HG02571 (cell line): ENCODE results near the gene PRPF31.
"Not testable (repeated sequence)": the region's sequence is repeated elsewhere in the genome, so short reads cannot be mapped to it uniquely, and the experiment has no call there.

Experiments
- ATAC-seq: cut with Tn5 transposase; IDR thresholded peaks from one replicate; pipeline ENCODE4 v1.9.1; 2021; ENCODE audit warnings: mild to moderate bottlenecking, moderate library complexity; ENCODE audit not compliant: unreplicated experiment

The PRPF31 gene

DNA sequence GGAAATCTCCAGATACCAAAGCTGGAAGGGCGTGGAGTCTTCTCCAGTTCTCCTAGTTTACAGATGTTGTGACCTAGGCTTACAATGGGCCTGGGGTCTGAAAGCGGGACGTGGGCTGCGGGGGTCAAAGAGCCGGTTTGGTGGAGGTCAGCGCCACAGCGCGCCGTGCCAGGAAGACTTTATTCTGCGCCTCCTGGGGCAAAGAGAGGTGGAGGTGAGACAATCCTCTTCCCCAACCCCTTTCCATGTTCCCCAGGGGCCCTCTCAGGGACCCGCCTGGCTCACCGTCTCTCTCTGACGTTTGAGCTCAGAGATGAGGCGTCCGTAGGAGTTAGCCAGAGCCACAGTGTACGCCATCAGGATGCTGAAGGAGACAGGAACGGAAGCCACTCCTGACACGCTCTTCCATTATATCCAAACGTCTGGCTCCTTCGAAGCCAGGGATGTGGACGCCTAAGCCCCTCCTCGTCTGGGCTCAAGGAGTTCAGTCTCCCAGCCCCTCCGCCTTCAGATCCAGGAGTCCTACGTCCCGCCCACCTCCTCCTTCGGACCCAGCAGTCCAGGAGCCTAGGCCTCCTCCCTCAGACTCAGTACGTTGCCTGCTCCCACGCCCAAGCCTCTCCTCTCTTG, 44.7 kb downstream of the PRPF31 start:
- no peak for ATAC-seq

DNA sequence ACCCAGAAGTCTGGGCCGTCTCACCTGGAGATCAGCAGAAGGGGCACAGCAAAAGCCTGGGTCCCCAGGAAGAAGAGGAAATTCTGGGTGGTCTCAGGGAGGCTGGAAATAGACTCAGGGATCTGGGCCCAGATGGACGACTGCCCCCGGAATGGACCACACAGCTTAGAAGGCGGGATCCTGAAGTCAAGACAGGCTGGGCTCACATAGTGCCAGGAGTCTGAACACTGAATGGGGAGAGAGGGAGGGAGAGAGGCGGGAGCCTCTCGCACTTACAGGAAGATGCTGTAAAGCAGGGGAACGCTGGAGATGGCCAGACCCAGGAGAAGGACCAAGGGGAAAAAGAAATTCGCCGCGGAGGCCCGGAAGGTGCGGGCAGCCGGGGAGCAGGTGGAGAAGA, 45.3 kb downstream of the PRPF31 start:
- ATAC-seq = no peak

DNA sequence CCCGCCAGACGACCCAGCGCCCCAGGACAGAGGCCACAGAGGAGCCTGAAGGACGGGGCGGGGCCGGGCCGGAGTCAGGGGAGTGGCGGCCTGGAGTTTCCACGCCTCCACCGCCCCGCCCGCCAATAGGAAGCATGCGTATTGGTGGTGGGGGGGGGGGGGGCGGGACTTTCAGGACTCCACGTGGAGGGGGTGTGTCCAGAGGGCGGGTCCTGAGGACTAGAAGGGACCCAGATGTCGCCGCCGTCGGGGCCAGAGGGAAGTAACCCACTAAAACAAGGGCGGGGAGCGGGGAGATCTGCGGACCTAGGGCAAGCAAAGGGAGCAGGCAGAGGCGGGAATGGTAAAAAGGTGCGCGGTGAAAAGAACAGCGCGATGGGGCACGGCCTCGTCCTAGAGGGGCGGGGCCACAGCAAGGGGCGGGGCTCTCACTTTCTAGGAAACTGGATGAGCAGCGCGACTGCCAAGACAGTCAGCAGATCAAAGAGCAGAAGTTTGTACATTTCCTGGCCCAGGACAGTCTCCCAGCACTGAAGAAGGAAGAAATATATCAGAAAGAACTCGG, 46.8 kb downstream of the PRPF31 start:
- no peak for ATAC-seq

DNA sequence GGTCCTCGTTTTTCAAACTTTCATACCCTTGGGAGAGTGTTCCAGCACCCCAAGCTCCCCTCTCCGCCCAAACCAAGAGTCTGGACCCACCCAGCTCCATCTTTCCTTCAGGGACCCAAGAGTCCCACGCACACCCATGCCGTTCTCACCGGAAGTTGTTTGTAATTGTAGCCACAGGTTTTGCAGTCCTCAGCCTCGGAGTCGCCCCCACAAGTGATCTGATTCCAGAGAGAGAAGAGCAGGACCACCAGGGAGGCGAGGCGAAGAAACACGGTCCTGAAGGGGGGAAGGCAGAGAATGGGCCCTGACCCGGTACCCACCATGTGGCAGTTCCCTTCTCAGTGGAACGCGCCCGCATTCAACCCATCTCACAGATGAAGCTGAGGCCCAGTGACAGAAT, 47.3 kb downstream of the PRPF31 start:
- ATAC-seq = no peak

DNA sequence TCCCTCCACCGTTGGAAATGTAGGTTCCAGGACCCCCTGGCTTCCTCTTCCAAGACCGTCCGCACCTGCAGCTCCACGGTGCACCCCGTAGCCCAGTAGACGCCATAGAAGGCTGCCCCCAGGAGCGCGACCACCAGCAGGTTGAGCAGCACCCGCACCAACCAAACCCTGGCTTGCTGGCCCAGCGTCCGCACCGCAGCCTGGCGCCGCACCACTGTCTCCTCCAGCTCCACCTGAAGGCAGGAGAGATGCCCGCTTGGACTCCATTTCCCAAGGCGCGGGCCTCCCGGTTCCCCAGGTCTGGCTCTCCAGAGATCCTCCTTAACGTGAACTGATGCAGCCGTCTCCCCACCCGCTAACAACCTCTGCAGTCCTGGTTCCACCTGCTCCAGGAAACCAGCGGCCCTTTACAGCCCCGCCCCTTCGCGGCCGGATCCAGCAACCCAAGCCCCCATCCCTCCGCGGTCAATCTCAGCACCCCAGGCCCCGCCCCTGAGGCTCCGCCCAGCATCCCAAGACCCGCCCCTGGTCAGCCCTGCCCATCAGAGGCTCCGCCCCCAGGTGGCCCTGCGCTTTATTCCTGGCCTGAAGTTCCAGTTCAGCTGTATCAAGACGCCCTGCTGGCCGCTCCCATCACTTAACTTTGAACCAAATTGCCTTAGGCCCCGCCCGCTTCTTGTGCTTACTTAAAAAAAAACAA, 49.0 kb downstream of the PRPF31 start:
- no peak for ATAC-seq

DNA sequence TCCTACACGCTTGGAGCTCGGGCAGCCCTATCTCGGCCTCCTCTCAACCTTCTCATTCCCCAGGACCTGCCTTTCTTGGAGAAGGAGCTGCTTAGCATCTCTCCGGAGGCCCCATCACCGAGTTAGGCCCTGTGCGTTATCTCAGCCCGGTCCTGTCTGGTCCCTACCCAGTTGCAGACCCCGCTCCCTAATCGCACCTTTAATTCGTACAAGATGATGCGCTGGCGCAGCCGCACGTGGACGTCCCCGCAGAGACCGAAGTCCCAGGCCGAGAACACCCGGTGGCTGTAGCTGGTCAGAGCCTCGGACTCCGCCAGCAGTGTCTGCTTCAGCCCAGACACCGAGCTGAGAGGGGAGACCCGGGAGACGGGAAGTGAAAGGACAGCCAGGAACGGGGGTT, 49.7 kb downstream of the PRPF31 start:
- ATAC-seq = no peak

DNA sequence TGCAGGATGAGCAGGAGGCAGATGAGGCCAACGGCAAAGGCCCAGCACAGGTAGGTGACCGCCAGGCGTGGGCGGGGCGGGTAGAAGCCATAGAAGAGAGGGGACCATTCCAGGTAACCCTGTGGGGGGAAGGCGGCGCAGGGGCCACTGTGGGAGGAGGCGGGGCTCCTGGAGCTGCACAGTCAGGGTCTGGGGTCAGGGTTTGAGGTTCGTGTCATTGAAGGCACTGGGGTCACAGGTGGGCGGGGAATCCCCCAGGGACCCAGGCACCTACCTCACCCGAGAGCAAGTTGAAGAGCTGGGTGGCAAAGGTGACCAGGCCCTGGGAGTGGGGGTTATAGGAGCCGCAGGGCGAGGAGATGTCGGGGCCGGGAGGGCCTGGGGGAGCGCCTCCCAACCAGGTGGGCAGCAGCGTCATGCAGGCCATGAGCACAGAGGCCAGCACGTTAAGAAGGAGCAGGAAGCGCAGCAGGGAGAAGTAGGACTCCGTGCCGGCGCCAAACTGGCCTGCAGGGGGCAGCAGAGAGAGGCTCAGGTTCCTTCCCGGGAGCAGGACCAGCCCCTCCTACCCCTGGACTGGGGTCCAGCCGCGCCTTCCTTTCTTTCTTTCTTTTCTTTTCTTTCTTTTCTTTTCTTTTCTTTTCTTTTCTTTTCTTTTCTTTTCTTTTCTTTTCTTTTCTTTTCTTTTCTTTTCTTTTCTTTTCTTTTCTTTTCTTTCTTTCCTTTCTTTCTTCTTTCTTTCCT, 52.8 kb downstream of the PRPF31 start:
- ATAC-seq = no peak

DNA sequence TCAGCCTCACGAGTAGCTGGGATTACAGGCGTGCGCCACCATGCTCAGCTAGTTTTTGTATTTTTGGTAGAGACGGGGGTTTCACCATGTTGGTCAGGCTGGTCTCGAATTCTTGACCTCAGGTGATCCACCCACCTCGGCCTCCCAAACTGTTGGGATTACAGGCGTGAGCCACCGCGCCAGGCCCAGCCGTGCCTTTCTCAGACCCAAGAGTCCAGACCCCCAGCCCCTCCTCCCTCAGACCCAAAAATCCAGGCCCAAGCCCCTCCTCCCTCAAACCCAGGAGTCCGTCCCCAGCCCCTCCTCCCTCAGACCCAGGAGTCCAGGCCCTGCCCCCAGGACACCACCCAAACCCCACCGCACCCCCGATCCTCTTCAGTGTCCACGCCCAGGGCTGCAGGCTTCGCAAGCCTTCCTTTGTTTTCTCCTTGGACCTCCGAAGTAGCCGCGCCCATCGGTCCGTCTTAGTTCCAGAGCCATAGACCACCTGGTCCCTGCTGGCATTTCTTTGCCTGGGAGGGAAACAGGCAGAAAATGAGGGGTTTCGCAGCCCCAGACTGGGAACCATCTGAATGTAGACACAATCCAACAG, 53.7 kb downstream of the PRPF31 start:
- no peak for ATAC-seq

DNA sequence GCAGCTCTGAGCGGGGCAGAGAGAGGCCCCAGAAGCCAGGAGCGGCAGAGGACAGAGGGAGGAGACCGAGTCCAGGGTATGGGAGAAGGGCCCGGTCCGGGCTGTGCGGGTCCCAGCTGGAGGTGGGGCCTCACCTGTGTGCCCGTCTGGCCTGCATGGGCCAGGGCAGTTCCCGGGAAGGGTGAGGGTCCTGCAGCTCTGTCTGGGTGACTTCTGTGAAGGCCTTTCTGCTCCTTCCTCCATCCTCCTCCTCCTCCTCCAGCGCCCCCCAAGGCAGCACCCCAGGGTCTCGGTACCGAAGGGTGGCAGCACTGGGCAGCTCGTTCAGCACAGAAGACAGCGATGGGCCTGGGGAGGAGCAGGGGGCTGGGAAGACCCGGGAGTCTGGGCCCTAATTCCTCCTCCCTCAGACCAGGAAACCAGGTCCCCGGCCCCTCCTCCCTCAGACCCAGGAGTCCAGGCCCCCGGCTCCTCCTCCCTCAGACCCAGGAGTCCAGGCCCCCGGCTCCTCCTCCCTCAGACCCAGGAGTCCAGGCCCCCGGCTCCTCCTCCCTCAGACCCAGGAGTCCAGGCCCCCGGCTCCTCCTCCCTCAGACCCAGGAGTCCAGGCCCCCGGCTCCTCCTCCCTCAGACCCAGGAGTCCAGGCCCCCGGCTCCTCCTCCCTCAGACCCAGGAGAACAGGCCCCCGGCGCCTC, 56.3 kb downstream of the PRPF31 start:
- ATAC-seq = not testable (repeated sequence)

DNA sequence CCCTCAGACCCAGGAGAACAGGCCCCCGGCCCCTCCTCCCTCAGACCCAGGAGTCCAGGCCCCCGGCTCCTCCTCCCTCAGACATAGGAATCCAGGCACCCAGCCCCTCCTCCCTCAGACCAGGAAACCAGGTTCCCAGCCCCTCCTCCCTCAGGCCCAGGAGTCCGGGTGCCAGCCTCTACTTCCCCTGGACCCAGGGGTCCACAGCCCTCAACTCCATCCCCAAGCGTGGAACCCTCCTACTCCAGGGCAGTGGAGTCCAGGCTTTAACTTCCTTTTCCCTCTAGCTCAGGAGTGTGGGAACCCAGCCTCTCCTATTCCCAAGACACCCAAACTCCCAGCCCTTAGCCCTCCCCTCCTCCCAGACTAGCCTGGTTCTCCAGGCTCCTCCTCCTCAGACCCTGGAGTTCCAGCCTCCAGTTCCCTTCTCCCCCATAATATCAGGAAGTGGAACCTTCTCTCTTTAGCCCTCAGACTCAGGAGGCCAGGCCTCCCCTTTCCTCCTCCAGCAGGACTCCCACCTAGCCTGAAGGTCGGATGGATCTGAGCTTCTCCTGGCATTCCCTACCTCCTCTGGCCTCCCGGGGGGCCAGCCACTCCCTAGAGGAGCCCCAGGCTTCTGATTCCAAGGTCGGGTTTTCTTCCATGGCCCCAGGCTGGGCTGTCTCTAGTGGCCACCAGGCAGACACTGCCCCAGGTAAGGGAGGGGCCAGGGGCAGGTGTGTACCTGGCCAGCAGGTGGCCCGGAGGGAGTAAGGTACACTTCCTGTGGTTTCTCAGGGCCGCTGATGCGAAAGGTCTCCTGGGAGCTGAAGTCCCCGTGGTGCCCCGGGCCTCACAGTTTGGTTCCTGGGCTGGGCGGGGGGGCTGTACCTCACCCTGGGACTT, 57.2 kb downstream of the PRPF31 start, which contains the start of gene TMC4:
TSS of gene TMC4 (minus strand) at position 690 of the 888 bp plus-strand sequence. CDS start at position 647, 43 bp downstream.
- ATAC-seq = no peak

DNA sequence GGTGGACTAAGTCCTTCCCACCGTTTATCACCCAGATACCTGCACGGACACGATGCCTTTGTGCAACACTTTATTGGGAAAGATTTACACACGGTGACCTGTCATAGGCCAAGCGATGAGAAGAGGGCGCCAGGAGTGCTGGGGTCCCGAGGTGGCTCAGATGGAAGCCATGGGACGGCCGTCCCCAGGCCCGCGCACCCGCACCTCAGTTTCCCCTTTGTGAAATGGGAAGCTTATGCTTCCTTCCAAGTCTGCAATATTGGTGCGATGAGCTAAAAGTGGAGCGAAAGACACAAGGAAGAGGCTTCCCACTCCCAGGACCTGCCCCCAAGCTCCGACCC, 57.8 kb downstream of the PRPF31 start:
- no peak for ATAC-seq

DNA sequence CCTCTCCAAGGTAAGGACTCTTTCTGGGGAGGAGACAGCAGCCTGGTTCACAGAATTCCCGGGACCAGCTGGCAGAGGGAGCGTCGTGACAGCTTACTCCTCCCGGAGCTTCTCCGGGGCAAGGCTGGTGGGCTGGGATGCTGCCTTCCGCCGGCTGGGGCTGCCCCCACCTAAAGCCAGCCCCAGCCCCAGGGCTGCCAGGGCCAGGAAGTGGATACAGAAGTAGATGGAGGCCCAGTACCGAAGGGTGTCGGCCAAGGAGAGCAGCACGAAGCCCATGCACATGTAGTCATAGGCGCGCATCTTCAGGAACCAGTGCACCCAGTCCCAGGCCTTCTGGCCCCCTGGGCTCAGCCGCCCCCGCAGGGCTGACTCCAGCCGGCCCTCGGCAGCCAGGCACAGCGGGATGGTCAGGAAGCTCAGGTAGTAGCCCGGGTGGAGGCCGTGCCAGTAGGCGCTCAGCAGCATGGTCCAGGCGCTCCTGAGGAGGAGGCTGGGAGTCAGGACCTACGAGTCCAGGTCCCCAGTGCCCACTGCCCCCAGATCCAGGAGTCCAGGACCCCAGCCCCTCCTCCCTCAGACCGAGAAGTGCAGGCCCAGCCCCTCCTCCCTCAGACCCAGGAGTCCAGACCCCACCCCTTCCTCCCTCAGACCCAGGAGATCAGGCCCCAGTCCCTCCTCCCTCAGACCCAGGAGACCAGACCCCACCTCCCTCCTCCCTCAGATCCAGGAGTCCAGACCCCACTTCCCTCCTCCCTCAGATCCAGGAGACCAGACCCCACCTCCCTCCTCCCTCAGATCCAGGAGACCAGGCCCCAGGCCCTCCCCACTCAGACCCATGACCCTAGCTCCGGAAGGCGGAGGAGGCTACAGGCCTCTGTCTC, 58.6 kb downstream of the PRPF31 start:
- no peak for ATAC-seq

DNA sequence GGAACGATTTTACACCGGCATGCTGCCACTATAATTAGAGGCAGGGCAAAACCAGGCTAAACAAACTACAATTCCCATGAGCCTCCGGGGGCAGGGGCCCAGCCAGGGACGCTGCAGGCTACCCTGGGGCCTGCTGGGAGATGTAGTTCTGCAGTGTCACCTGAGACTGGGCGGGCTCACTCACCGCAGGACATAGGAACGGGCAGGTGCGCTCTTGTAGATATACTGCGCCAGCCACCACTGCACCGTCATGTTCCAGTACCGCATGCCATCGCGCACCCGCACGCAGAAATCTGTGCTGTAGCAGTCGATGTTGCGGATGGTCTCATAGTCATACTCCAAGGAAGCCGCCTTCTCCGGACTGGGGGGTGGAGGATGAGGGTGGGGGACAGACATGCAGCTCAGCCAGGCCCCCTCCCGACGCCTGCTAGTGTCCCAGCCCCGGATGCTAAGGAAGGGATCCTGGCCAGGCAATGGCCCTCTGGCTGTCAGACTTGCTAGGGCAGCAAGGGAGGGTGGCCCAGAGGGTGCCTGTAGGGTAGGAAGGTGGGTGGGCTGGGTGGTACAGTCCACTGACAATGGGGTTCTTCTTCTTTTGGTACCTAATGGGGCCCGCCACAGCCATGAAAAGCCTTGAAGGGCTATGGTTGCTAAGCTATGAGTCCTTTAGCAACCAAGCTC, 63.2 kb downstream of the PRPF31 start:
- no peak for ATAC-seq

DNA sequence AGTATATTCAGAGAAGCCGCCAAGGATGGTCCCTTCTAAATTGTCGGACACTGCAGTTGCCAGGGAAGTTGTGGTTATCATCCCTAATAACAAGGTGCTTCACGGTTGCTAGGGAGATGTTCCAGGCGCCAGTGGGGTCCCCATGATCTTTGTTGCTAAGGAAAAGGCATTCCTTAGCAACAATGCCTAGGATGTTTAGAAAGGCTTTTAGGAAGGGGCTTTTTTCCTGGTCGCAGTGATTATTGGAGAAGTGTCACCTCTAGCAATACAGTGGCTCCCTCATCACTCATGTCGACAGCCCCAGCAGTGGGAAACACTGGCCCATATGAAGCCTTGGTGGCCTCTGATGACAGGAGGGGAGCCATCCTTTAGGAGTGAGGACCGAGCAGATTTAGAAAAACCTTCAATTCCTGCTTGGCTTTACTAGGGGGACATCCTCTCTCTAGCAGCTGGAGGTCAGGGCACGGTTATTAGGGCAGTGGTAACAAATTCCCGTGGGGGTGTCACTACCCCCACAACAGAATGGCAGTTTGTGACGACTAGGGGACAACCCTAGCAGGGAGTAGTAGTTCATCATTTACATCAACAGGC, 63.8 kb downstream of the PRPF31 start:
- no peak for ATAC-seq

DNA sequence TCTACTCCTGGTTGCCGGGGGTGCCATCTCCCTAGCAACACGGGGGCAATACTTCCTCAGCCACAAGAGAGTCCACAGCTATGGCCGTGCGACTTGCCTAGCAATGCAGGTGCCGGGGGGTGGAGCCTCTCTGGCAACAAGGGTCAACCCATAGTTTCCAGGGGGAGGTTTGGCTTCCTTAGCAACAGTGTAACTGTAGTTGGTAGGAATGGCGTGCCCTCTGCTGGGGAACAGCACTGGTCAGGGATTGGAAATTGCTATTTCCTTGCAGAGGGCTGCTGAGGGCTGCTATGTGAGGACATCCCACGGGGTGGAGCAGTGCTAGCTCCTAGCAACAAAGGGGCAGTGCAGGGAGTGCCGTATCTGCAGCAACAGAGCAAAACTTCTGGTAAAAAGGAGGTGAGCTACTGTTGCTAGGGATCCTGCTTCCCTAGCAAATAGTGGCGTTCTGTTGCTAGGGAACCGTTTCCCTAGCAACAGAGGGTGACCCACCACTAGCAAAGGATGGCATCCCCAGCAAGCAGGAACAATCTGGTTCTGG, 64.4 kb downstream of the PRPF31 start:
- no peak for ATAC-seq

DNA sequence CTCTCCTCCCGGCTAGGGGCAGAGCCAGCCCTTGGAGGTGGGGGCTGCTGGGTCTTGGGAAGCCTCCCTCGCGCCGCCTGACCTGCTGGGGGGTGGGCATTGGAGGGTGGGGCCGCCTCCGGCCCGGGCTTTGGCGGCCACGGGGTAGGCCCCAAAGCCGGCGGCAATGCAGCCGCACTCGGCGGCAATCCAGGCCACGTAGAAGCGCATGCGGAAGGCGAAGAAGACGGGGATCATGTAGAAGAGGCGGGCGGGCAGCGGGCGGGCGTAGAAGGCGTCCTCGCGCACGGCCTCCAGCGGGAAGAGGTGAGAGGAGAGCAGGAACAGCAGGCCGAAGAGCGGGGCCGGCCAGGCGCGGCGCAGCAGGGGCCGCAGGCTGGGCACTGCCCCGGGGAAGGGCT, 65.1 kb downstream of the PRPF31 start:
- ATAC-seq = no peak
